ENCODE measurements around the gene OOSP4A. TPM values are rescaled to one million over a fixed set of nuclear protein-coding genes. Genes with fewer than 3 reads are reported as not detected.

Gene OOSP4A
- total RNA-seq = not detected
- not detected for total RNA-seq (2013)
- 0 reads per million in 29 experiments for total RNA-seq

GRCh38 chr11:59963733-59964132, at the start of gene OOSP4A:
TSS of gene OOSP4A (plus strand) at chr11:59964033. CDS start at chr11:59964033, 0 bp downstream.
- no peaks in the 10 kb centered on the region for H3K4me1 Mint-ChIP-seq
- no peak within 1 kb of the TSS for H3K4me3 Mint-ChIP-seq
- H3K27ac Mint-ChIP-seq = no peak within 1 kb of the TSS
- DNase-seq (no peak), ATAC-seq (replicated peaks in 1 of 4) (no peak)
- POLR2A ChIA-PET = no interaction called here
- Histone ChIP-seq H3K9me3 (no peaks in the 10 kb centered on the region), H3K36me3 (ENCODE audit: control insufficient read depth in 2 of 2, extremely low read depth in 1 of 2, insufficient read depth in 1 of 2, low read length in 1 of 2) (no peaks in the 10 kb centered on the region), H3K4me1 (ENCODE audit: control insufficient read depth in 1 of 2, extremely low read depth in 1 of 2, insufficient read depth in 2 of 2, low read length in 2 of 2) (no peaks in the 10 kb centered on the region), H3K4me3 (ENCODE audit: control insufficient read depth in 1 of 2, extremely low read depth in 1 of 2, low read length in 1 of 2) (no peak within 1 kb of the TSS), H3K27me3 (replicated peaks in 1 of 2; ENCODE audit: control insufficient read depth in 2 of 2, extremely low read depth in 1 of 2, insufficient read depth in 2 of 2, low read length in 1 of 2) (no peaks in the 10 kb centered on the region), H3K27ac (ENCODE audit: low read length) (no peak within 1 kb of the TSS)
- no CpG with 5 or more reads among the region's 3 CpGs for WGBS (ENCODE audit: insufficient coverage)
- no peaks in the 10 kb centered on the region for H3K36me3 Mint-ChIP-seq
- CTCF ChIA-PET = interaction anchor here in 1 of 2 donors (0.7 kb wide), 1 partner anchor 1177 kb away, joined by 4 read pairs; no protein-coding TSS in a partner anchor
- H3K9me3 Mint-ChIP-seq = no peaks in the 10 kb centered on the region
- peaks cover 7 to 8% of the 10 kb centered on the region in 2 donors for H3K27me3 Mint-ChIP-seq

GRCh38 chr11:59918480-59918879, 45.4 kb upstream of the OOSP4A start:
- Histone ChIP-seq H3K4me3 (ENCODE audit: control insufficient read depth in 1 of 2, extremely low read depth in 1 of 2, low read length in 1 of 2) (no peak overlapping the region), H3K27ac (ENCODE audit: low read length) (no peak overlapping the region), H3K4me1 (ENCODE audit: control insufficient read depth in 1 of 2, extremely low read depth in 1 of 2, insufficient read depth in 2 of 2, low read length in 2 of 2) (no peaks in the 10 kb centered on the region), H3K9me3 (peaks cover 4% of the 10 kb centered on the region), H3K36me3 (ENCODE audit: control insufficient read depth in 2 of 2, extremely low read depth in 1 of 2, insufficient read depth in 1 of 2, low read length in 1 of 2) (no peaks in the 10 kb centered on the region), H3K27me3 (replicated peaks in 1 of 2; ENCODE audit: control insufficient read depth in 2 of 2, extremely low read depth in 1 of 2, insufficient read depth in 2 of 2, low read length in 1 of 2) (no peaks in the 10 kb centered on the region)
- peaks cover 22 to 41% (median 27%) of the 10 kb centered on the region in 3 donors for H3K9me3 Mint-ChIP-seq
- POLR2A ChIA-PET = no interaction called here
- H3K27ac Mint-ChIP-seq = no peak overlapping the region
- peaks cover 3% of the 10 kb centered on the region in 2 donors for H3K27me3 Mint-ChIP-seq
- no peak overlapping the region for H3K4me3 Mint-ChIP-seq
- no CpG with 5 or more reads among the region's 2 CpGs for WGBS (ENCODE audit: insufficient coverage)
- CTCF ChIA-PET = interaction anchor here in 1 of 2 donors (1.1 kb wide), 1 partner anchor 95 kb away, joined by 3 read pairs; no protein-coding TSS in a partner anchor
- H3K4me1 Mint-ChIP-seq = no peaks in the 10 kb centered on the region
- H3K36me3 Mint-ChIP-seq = peaks cover 10% of the 10 kb centered on the region
- ATAC-seq (replicated peaks in 1 of 4) = no peak
- DNase-seq = no peak

GRCh38 chr11:59918987-59919589, 44.7 kb upstream of the OOSP4A start:
- no peak for ATAC-seq (replicated peaks in 1 of 4)
- H3K27ac ChIP-seq (ENCODE audit: low read length) = no peak overlapping the region
- Mint-ChIP-seq H3K36me3 (peaks cover 10% of the 10 kb centered on the region), H3K4me3 (no peak overlapping the region), H3K27me3 (peaks cover 3% of the 10 kb centered on the region in 2 donors), H3K4me1 (no peaks in the 10 kb centered on the region), H3K27ac (no peak overlapping the region), H3K9me3 (peaks cover 25 to 45% (median 27%) of the 10 kb centered on the region in 3 donors)
- no peaks in the 10 kb centered on the region for H3K36me3 ChIP-seq (ENCODE audit: control insufficient read depth in 2 of 2, extremely low read depth in 1 of 2, insufficient read depth in 1 of 2, low read length in 1 of 2)
- no CpG with 5 or more reads among the region's 3 CpGs for WGBS (ENCODE audit: insufficient coverage)
- ChIA-PET CTCF (interaction anchor here in 1 of 2 donors (1.1 kb wide), 1 partner anchor 96 kb away, joined by 3 read pairs; no protein-coding TSS in a partner anchor), POLR2A (no interaction called here)
- H3K4me1 ChIP-seq (ENCODE audit: control insufficient read depth in 1 of 2, extremely low read depth in 1 of 2, insufficient read depth in 2 of 2, low read length in 2 of 2) = no peaks in the 10 kb centered on the region
- DNase-seq = peak in 2 of 35 experiments; percentile 3 to 28
- peaks cover 7% of the 10 kb centered on the region for H3K9me3 ChIP-seq
- H3K4me3 ChIP-seq (ENCODE audit: control insufficient read depth in 1 of 2, extremely low read depth in 1 of 2, low read length in 1 of 2) = no peak overlapping the region
- no peaks in the 10 kb centered on the region for H3K27me3 ChIP-seq (replicated peaks in 1 of 2; ENCODE audit: control insufficient read depth in 2 of 2, extremely low read depth in 1 of 2, insufficient read depth in 2 of 2, low read length in 1 of 2)

GRCh38 chr11:59923813-59924212, 40.0 kb upstream of the OOSP4A start:
- H3K36me3 ChIP-seq (ENCODE audit: control insufficient read depth in 2 of 2, extremely low read depth in 1 of 2, insufficient read depth in 1 of 2, low read length in 1 of 2) = no peaks in the 10 kb centered on the region
- no peak overlapping the region for H3K4me3 Mint-ChIP-seq
- ChIA-PET CTCF (no interaction called here), POLR2A (no interaction called here)
- H3K27ac ChIP-seq (ENCODE audit: low read length) = no peak overlapping the region
- no peaks in the 10 kb centered on the region for H3K4me1 ChIP-seq (ENCODE audit: control insufficient read depth in 1 of 2, extremely low read depth in 1 of 2, insufficient read depth in 2 of 2, low read length in 2 of 2)
- peaks cover 12% of the 10 kb centered on the region for H3K36me3 Mint-ChIP-seq
- peaks cover 0 to 10% of the 10 kb centered on the region in 2 donors for H3K27me3 Mint-ChIP-seq
- no peak for ATAC-seq (replicated peaks in 1 of 4)
- no peak overlapping the region for H3K27ac Mint-ChIP-seq
- no CpG with 5 or more reads among the region's 6 CpGs for WGBS (ENCODE audit: insufficient coverage)
- peaks cover 25 to 68% (median 52%) of the 10 kb centered on the region in 3 donors for H3K9me3 Mint-ChIP-seq
- peak in 1 of 35 experiments; percentile 6 for DNase-seq
- H3K4me1 Mint-ChIP-seq = no peaks in the 10 kb centered on the region
- H3K4me3 ChIP-seq (ENCODE audit: control insufficient read depth in 1 of 2, extremely low read depth in 1 of 2, low read length in 1 of 2) = no peak overlapping the region
- peaks cover 0 to 4% of the 10 kb centered on the region in 2 experiments for H3K27me3 ChIP-seq (replicated peaks in 1 of 2; ENCODE audit: control insufficient read depth in 2 of 2, extremely low read depth in 1 of 2, insufficient read depth in 2 of 2, low read length in 1 of 2)
- peaks cover 7% of the 10 kb centered on the region for H3K9me3 ChIP-seq

GRCh38 chr11:59931688-59932087, 32.1 kb upstream of the OOSP4A start:
- Histone ChIP-seq H3K4me3 (ENCODE audit: control insufficient read depth in 1 of 2, extremely low read depth in 1 of 2, low read length in 1 of 2) (no peak overlapping the region), H3K27ac (ENCODE audit: low read length) (no peak overlapping the region), H3K4me1 (ENCODE audit: control insufficient read depth in 1 of 2, extremely low read depth in 1 of 2, insufficient read depth in 2 of 2, low read length in 2 of 2) (no peaks in the 10 kb centered on the region), H3K9me3 (no peaks in the 10 kb centered on the region), H3K36me3 (ENCODE audit: control insufficient read depth in 2 of 2, extremely low read depth in 1 of 2, insufficient read depth in 1 of 2, low read length in 1 of 2) (no peaks in the 10 kb centered on the region), H3K27me3 (replicated peaks in 1 of 2; ENCODE audit: control insufficient read depth in 2 of 2, extremely low read depth in 1 of 2, insufficient read depth in 2 of 2, low read length in 1 of 2) (peaks cover 0 to 7% of the 10 kb centered on the region in 2 experiments)
- Mint-ChIP-seq H3K36me3 (no peaks in the 10 kb centered on the region), H3K9me3 (peaks cover 5 to 27% (median 26%) of the 10 kb centered on the region in 3 donors), H3K27ac (no peak overlapping the region), H3K27me3 (peaks cover 0 to 11% of the 10 kb centered on the region in 2 donors), H3K4me1 (no peaks in the 10 kb centered on the region), H3K4me3 (no peak overlapping the region)
- DNase-seq = no peak
- ChIA-PET CTCF (interaction anchor here in 1 of 2 donors (0.6 kb wide), 1 partner anchor 10 kb away, joined by 3 read pairs; no protein-coding TSS in a partner anchor), POLR2A (no interaction called here)
- no peak for ATAC-seq (replicated peaks in 1 of 4)
- WGBS (ENCODE audit: insufficient coverage) = 83% methylated on average over 1 of the region's 1 CpG

GRCh38 chr11:59938132-59938531, 25.7 kb upstream of the OOSP4A start, which contains the start of gene OOSP1:
TSS of gene OOSP1 (plus strand) at chr11:59938432. CDS start at chr11:59938455, 23 bp downstream.
- ChIA-PET CTCF (no interaction called here), POLR2A (no interaction called here)
- WGBS (ENCODE audit: insufficient coverage) = 88% methylated on average over 1 of the region's 2 CpGs
- Histone ChIP-seq H3K27ac (ENCODE audit: low read length) (no peak within 1 kb of the TSS), H3K27me3 (replicated peaks in 1 of 2; ENCODE audit: control insufficient read depth in 2 of 2, extremely low read depth in 1 of 2, insufficient read depth in 2 of 2, low read length in 1 of 2) (no peaks in the 10 kb centered on the region), H3K9me3 (no peaks in the 10 kb centered on the region), H3K4me3 (ENCODE audit: control insufficient read depth in 1 of 2, extremely low read depth in 1 of 2, low read length in 1 of 2) (no peak within 1 kb of the TSS), H3K36me3 (ENCODE audit: control insufficient read depth in 2 of 2, extremely low read depth in 1 of 2, insufficient read depth in 1 of 2, low read length in 1 of 2) (no peaks in the 10 kb centered on the region), H3K4me1 (ENCODE audit: control insufficient read depth in 1 of 2, extremely low read depth in 1 of 2, insufficient read depth in 2 of 2, low read length in 2 of 2) (no peaks in the 10 kb centered on the region)
- H3K27ac Mint-ChIP-seq = no peak within 1 kb of the TSS
- ATAC-seq (replicated peaks in 1 of 4) (no peak), DNase-seq (no peak)
- H3K36me3 Mint-ChIP-seq = no peaks in the 10 kb centered on the region
- H3K27me3 Mint-ChIP-seq = peaks cover 11 to 14% of the 10 kb centered on the region in 2 donors
- no peaks in the 10 kb centered on the region for H3K4me1 Mint-ChIP-seq
- H3K4me3 Mint-ChIP-seq = no peak within 1 kb of the TSS
- no peaks in the 10 kb centered on the region for H3K9me3 Mint-ChIP-seq
